ENCODE data around the gene NPC2. TPM values are rescaled to one million over a fixed set of nuclear protein-coding genes. Genes with fewer than 3 reads are reported as not detected.

Gene NPC2
- total and polyA plus RNA-seq, 2 experiments from 2014 or later: 103 to 156 TPM

DNA sequence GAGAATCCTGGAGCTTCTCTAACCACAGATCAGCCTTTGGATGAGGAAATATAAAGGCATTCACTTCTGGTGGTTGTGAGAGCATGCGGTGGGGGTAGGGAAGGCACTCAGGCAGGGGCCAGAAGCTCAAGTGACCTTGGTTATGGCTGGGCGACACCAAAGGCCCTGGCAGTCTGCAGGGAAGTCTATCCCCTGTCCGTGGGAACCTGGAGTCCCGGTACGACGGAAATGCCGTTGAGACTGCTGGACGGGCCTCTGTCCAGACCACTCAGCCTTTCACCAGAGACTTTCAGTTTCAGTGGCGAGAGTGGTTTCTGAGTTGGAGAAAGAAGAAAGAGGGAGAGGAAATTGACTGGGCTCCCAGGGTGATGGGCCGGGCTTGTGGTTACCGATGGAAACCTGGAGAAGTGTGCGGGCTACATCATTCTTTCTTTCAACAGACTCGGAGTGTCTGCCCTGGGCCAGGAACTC, 21.4 kb upstream of the NPC2 start:
- H2AFZ ChIP-seq: no peak overlapping the region
- TF ChIP-seq EZH2 (IDR thresholded peaks at IDR 0.05; ENCODE audit: insufficient read depth, poor library complexity, severe bottlenecking): no peak
- 0 out of 2 replicates have a peak, but pooled peaks have one; percentile 24 for TF ChIP-seq EZH2phosphoT487 (IDR thresholded peaks at IDR 0.05; ENCODE audit: insufficient read depth, low read depth)
- 55 to 58% methylated on average over 13 of the region's 13 CpGs for WGBS, 2 experiments (ENCODE audit: low coverage in 1 of 2, low lambda C conversion rate in 2 of 2, missing lambda C conversion rate in 2 of 2)
- peak overlapping the region; percentile 7; the same call in 1 of the 2 replicates for H3K4me3 ChIP-seq
- in situ Hi-C loops (cut with MboI): no loop called here
- peak overlapping the region; percentile 65 for H3K9ac ChIP-seq
- H3F3A ChIP-seq (ENCODE audit: insufficient read depth): peaks cover 48% of the 10 kb centered on the region
- H3K79me2 ChIP-seq (ENCODE audit: insufficient read depth): no peaks in the 10 kb centered on the region
- no peaks in the 10 kb centered on the region for H4K20me1 ChIP-seq (ENCODE audit: insufficient read depth)
- peaks cover 33% of the 10 kb centered on the region for H3K4me1 ChIP-seq (ENCODE audit: insufficient read depth)
- H3K9me2 ChIP-seq (ENCODE audit: insufficient read depth): no peaks in the 10 kb centered on the region
- H3K4me2 ChIP-seq (ENCODE audit: unreplicated experiment): peak overlapping the region; percentile 37
- H3K36me3 ChIP-seq (ENCODE audit: low read depth): peaks cover 25% of the 10 kb centered on the region
- H3K9me3 ChIP-seq (ENCODE audit: low read depth): no peaks in the 10 kb centered on the region
- DNase-seq: peak; percentile 80
- H3K27me3 ChIP-seq (replicated peaks; ENCODE audit: insufficient read depth): no peaks in the 10 kb centered on the region
- H3K27ac ChIP-seq: peak overlapping the region; percentile 89

DNA sequence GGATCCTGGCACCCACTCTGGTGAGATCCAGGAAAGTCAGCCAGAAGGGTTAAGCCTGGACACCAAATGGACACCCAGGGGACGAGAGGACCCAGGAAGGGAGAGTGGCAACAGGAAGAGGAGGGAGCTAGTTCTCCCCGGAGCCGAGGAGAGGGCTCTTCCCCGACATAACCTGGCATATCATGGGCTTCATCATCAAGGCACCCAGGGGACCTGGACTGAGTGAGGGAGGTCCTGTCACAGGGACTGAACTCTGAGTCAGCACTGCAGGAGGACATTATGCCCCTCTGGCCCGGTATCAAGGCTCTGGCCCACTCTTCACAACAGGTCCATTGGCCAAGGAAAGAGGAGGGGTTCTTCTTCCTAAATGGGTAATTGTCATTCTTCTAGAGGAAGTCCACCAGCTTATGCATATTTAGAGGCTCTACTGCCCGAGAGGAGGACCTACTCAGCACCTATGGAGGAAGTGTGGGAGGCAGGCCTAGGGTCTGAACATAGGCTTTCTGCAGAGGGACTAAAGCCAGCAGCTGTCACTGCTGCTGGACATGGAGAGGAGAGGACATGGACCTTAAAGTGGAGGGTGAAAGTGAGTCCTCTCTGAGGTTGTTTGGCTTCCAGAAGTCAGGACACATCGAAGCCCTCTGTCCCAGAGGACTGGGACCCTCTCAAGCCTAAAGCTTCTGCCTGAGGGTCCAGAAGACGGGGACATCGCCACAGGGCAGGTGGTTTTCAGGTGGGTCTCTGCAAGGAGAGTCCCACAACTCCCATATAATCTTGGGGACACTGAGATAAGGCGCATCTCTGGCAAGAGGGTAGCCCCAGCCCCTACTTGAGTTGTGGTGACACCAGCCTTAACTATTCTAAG, 19.1 kb upstream of the NPC2 start:
- H3K27me3 ChIP-seq (replicated peaks; ENCODE audit: insufficient read depth): no peaks in the 10 kb centered on the region
- no peaks in the 10 kb centered on the region for H3K79me2 ChIP-seq (ENCODE audit: insufficient read depth)
- peaks cover 33% of the 10 kb centered on the region for H3K4me1 ChIP-seq (ENCODE audit: insufficient read depth)
- H3K36me3 ChIP-seq (ENCODE audit: low read depth): peaks cover 23% of the 10 kb centered on the region
- H3K9me2 ChIP-seq (ENCODE audit: insufficient read depth): no peaks in the 10 kb centered on the region
- no peaks in the 10 kb centered on the region for H4K20me1 ChIP-seq (ENCODE audit: insufficient read depth)
- no peak overlapping the region for H3K4me2 ChIP-seq (ENCODE audit: unreplicated experiment)
- DNase-seq: no peak
- in situ Hi-C loops (cut with MboI): no loop called here
- H3K27ac ChIP-seq: peak overlapping the region; percentile 96
- H2AFZ ChIP-seq: no peak overlapping the region
- H3F3A ChIP-seq (ENCODE audit: insufficient read depth): peaks cover 40% of the 10 kb centered on the region
- no peak overlapping the region for H3K9ac ChIP-seq
- H3K9me3 ChIP-seq (ENCODE audit: low read depth): no peaks in the 10 kb centered on the region
- H3K4me3 ChIP-seq: no peak overlapping the region
- TF ChIP-seq EZH2phosphoT487 (IDR thresholded peaks at IDR 0.05; ENCODE audit: insufficient read depth, low read depth): no peak
- no peak for TF ChIP-seq EZH2 (IDR thresholded peaks at IDR 0.05; ENCODE audit: insufficient read depth, poor library complexity, severe bottlenecking)
- WGBS, 2 experiments (ENCODE audit: low coverage in 1 of 2, low lambda C conversion rate in 2 of 2, missing lambda C conversion rate in 2 of 2): 95% methylated on average over 10 of the region's 10 CpGs

DNA sequence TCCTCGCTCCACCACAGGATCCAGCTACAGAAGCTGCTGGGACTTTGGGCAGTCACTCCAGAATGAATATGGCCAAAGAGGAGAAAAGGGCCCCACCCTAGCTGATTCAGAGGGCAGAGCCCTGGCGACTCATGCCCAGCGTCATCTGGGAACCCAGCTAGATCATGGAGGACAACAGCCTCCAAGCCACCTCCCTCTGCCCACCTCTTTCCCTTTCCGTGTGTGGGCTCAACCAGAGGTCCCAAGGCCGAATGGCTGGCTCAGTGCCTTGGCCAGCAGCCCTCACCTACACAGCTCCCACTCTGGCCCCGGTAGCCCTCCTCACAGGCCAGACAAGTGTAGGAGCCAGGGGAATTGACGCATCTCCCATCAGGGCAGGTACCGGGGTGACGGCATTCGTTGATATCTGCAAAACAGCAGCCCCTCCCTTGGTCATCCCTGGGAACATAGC, 17.9 kb upstream of the NPC2 start:
- Histone ChIP-seq H3K4me2 (ENCODE audit: unreplicated experiment) (peak overlapping the region; percentile 64), H3K27ac (peak overlapping the region; percentile 96), H3F3A (ENCODE audit: insufficient read depth) (peaks cover 40% of the 10 kb centered on the region), H3K9me3 (ENCODE audit: low read depth) (no peaks in the 10 kb centered on the region), H2AFZ (no peak overlapping the region), H4K20me1 (ENCODE audit: insufficient read depth) (no peaks in the 10 kb centered on the region), H3K9me2 (ENCODE audit: insufficient read depth) (no peaks in the 10 kb centered on the region), H3K4me3 (0 out of 2 replicates have a peak overlapping the region, but pooled peaks have one; percentile 12), H3K79me2 (ENCODE audit: insufficient read depth) (no peaks in the 10 kb centered on the region), H3K36me3 (ENCODE audit: low read depth) (peaks cover 23% of the 10 kb centered on the region), H3K4me1 (ENCODE audit: insufficient read depth) (peaks cover 33% of the 10 kb centered on the region), H3K27me3 (replicated peaks; ENCODE audit: insufficient read depth) (no peaks in the 10 kb centered on the region), H3K9ac (peak overlapping the region; percentile 84)
- DNase-seq: peak; percentile 96
- in situ Hi-C loops (cut with MboI): no loop called here
- 45 to 51% methylated on average over 10 of the region's 10 CpGs for WGBS, 2 experiments (ENCODE audit: low coverage in 1 of 2, low lambda C conversion rate in 2 of 2, missing lambda C conversion rate in 2 of 2)
- TF ChIP-seq EZH2phosphoT487 (IDR thresholded peaks at IDR 0.05; ENCODE audit: insufficient read depth, low read depth) (no peak), EZH2 (IDR thresholded peaks at IDR 0.05; ENCODE audit: insufficient read depth, poor library complexity, severe bottlenecking) (no peak)

DNA sequence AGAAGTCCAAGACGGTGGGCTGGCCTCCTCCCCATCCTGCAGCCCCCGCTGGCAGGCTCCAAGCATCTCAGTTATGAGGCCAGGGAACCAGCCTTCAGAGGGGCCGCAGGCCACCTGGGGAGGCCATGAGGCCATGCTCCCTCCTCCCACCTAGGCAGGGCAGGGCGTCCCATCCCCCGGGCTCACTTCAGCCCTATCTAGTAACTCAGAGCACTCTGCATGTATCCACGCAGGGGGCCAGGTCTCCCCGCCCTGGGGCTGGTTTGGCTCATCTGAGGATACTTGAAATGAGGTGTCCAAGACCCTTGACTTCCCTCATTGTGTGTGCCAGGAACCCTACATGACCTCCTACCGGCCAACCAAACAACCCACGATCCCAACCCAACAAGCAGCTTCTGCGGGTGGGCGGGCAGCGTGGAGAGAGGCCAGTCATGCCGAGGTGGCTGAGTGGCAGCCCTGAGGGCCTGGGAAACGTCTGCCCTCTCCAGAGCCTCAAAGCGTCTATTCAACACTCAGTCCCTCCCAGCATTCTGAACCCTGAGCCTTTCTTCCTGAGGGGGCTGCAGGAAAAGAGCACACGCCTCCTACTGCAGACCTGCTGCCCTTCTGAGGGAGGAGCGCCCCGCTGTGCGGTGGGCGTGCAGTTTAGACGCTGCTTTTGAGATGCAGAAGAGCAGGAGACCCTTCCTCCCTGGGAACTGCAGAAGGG, 17.3 kb upstream of the NPC2 start:
- Histone ChIP-seq H3K27ac (peak overlapping the region; percentile 96), H3K9ac (peak overlapping the region; percentile 84), H3K36me3 (ENCODE audit: low read depth) (peaks cover 23% of the 10 kb centered on the region)

More for the DNA sequence above, 17.3 kb upstream of the NPC2 start:
- Histone ChIP-seq H3K4me3 (0 out of 2 replicates have a peak overlapping the region, but pooled peaks have one; percentile 12), H3K9me2 (ENCODE audit: insufficient read depth) (no peaks in the 10 kb centered on the region), H4K20me1 (ENCODE audit: insufficient read depth) (no peaks in the 10 kb centered on the region), H3K4me1 (ENCODE audit: insufficient read depth) (peaks cover 33% of the 10 kb centered on the region), H3F3A (ENCODE audit: insufficient read depth) (peaks cover 36% of the 10 kb centered on the region), H3K4me2 (ENCODE audit: unreplicated experiment) (peak overlapping the region; percentile 64), H3K79me2 (ENCODE audit: insufficient read depth) (no peaks in the 10 kb centered on the region), H2AFZ (no peak overlapping the region), H3K27me3 (replicated peaks; ENCODE audit: insufficient read depth) (no peaks in the 10 kb centered on the region), H3K9me3 (ENCODE audit: low read depth) (no peaks in the 10 kb centered on the region)
- in situ Hi-C loops (cut with MboI): no loop called here
- peak; percentile 80 for DNase-seq
- TF ChIP-seq EZH2 (IDR thresholded peaks at IDR 0.05; ENCODE audit: insufficient read depth, poor library complexity, severe bottlenecking) (no peak), EZH2phosphoT487 (IDR thresholded peaks at IDR 0.05; ENCODE audit: insufficient read depth, low read depth) (no peak)
- WGBS, 2 experiments (ENCODE audit: low coverage in 1 of 2, low lambda C conversion rate in 2 of 2, missing lambda C conversion rate in 2 of 2): 74 to 75% methylated on average over 21 of the region's 21 CpGs
